Tibial artery (tissue), 4 donors: ENCODE measurements around the gene CTAGE1.
"Not testable (repeated sequence)": the region's sequence is repeated elsewhere in the genome, so short reads cannot be mapped to it uniquely, and the experiment has no call there.

Source experiments
- DNase-seq, 2 donors: peaks; one replicate each; pipeline ENCODE4 v3.0.0-alpha.2; 2019
- H3K27ac ChIP-seq, 2 donors: fragments of 200-600 bp; sonication (generic) in 1 of 2; 1 replicate in 1 of 2; 2 replicates in 1 of 2; pipeline ENCODE4 v1.5.1; 2018 to 2019; ENCODE audit warnings: mild to moderate bottlenecking in 1 of 2
- H3K27me3 ChIP-seq, 2 donors: fragments of 200-600 bp; sonication (generic) in 1 of 2; one replicate each; pipeline versions ENCODE4 v1.5.1 to v1.6.0; 2016 to 2019
- H3K36me3 ChIP-seq, 3 donors: fragments of 200-600 bp; sonication (generic) in 2 of 3; one replicate each; pipeline ENCODE4 v1.5.1; 2016 to 2019; ENCODE audit warnings: mild to moderate bottlenecking in 2 of 3
- H3K4me1 ChIP-seq, 4 donors: fragments of 200-600 bp; sonication (generic) in 2 of 4; 1 replicate in 3 of 4; 2 replicates in 1 of 4; pipeline ENCODE4 v1.5.1; 2016 to 2019
- H3K4me3 ChIP-seq, 2 donors: fragments of 200-600 bp; sonication (generic) in 1 of 2; 1 replicate in 1 of 2; 2 replicates in 1 of 2; pipeline ENCODE4 v1.5.1; 2018 to 2019; ENCODE audit warnings: mild to moderate bottlenecking in 2 of 2
- H3K9me3 ChIP-seq, 3 donors: fragments of 200-600 bp; sonication (generic) in 1 of 3; one replicate each; pipeline ENCODE4 v1.5.1; 2016 to 2019
- CTCF ChIP-seq, 2 experiments: fragments of 200-600 bp in 1 of 2; fragments of 450-650 bp in 1 of 2; IDR thresholded peaks; one replicate each; pipeline ENCODE4 v1.5.1; 2017 to 2019; ENCODE audit warnings: antibody characterized with exemption in 2 of 2, mild to moderate bottlenecking in 1 of 2, moderate library complexity in 1 of 2
- intact Hi-C: fragments of 100-400 bp; cut with DNase I; formaldehyde crosslinking; loops from one replicate; pipeline ENCODE4 v1.15.0; 2023; ENCODE audit warnings: low total_unique reads

CTAGE1 gene

GRCh38 chr18:22405142-22405541 is 12.6 kb downstream of the CTAGE1 start:
- no peak for TF ChIP-seq CTCF (IDR thresholded peaks at IDR 0.05)
- DNase-seq: no peak
- intact Hi-C loops: no loop called here

GRCh38 chr18:22403950-22404349 is 13.8 kb downstream of the CTAGE1 start:
- intact Hi-C loops: no loop called here
- Histone ChIP-seq H3K36me3 (no peaks in the 10 kb centered on the region), H3K27ac (no peak overlapping the region), H3K9me3 (peaks cover 0 to 17% (median 8%) of the 10 kb centered on the region in 3 donors), H3K27me3 (no peaks in the 10 kb centered on the region), H3K4me1 (no peaks in the 10 kb centered on the region), H3K4me3 (no peak overlapping the region)
- DNase-seq: no peak
- TF ChIP-seq CTCF (IDR thresholded peaks at IDR 0.05): no peak

More at GRCh38 chr18:22405142-22405541, 12.6 kb downstream of the CTAGE1 start:
- Histone ChIP-seq H3K4me3 (no peak overlapping the region), H3K27me3 (no peaks in the 10 kb centered on the region), H3K4me1 (no peaks in the 10 kb centered on the region), H3K36me3 (no peaks in the 10 kb centered on the region), H3K9me3 (peaks cover 0 to 17% (median 8%) of the 10 kb centered on the region in 3 donors), H3K27ac (no peak overlapping the region)

GRCh38 chr18:22399949-22400348 is 17.8 kb downstream of the CTAGE1 start:
- H3K9me3 ChIP-seq: peaks cover 0 to 3% (median 1%) of the 10 kb centered on the region in 3 donors
- no peaks in the 10 kb centered on the region for H3K27me3 ChIP-seq
- TF ChIP-seq CTCF (IDR thresholded peaks at IDR 0.05): no peak
- no peaks in the 10 kb centered on the region for H3K4me1 ChIP-seq
- no peaks in the 10 kb centered on the region for H3K36me3 ChIP-seq
- H3K4me3 ChIP-seq: no peak overlapping the region
- no peak overlapping the region for H3K27ac ChIP-seq
- intact Hi-C loops: no loop called here
- DNase-seq: no peak

GRCh38 chr18:22398464-22398863 is 19.3 kb downstream of the CTAGE1 start:
- no peaks in the 10 kb centered on the region for H3K9me3 ChIP-seq
- intact Hi-C loops: no loop called here
- H3K4me3 ChIP-seq: no peak overlapping the region
- no peak for DNase-seq
- no peak for TF ChIP-seq CTCF (IDR thresholded peaks at IDR 0.05)
- no peaks in the 10 kb centered on the region for H3K27me3 ChIP-seq
- no peaks in the 10 kb centered on the region for H3K36me3 ChIP-seq
- no peaks in the 10 kb centered on the region for H3K4me1 ChIP-seq
- no peak overlapping the region for H3K27ac ChIP-seq

GRCh38 chr18:22394428-22394827 is 23.3 kb downstream of the CTAGE1 start:
- no peak for TF ChIP-seq CTCF (IDR thresholded peaks at IDR 0.05)
- DNase-seq: no peak
- no peaks in the 10 kb centered on the region for H3K27me3 ChIP-seq
- H3K27ac ChIP-seq: no peak overlapping the region
- H3K9me3 ChIP-seq: no peaks in the 10 kb centered on the region
- intact Hi-C loops: no loop called here
- peaks cover 0 to 10% (median 4%) of the 10 kb centered on the region in 4 donors for H3K4me1 ChIP-seq
- H3K4me3 ChIP-seq: no peak overlapping the region
- H3K36me3 ChIP-seq: no peaks in the 10 kb centered on the region

- H3K36me3 ChIP-seq, intact Hi-C loops, H3K27ac ChIP-seq, H3K9me3 ChIP-seq, H3K27me3 ChIP-seq, H3K4me1 ChIP-seq, DNase-seq, H3K4me3 ChIP-seq: not testable (repeated sequence)
These were observed 24.6 kb downstream of the CTAGE1 start for GRCh38 chr18:22393164-22393563.
